Activated B cell treated with CpG ODN at 0.5 μM for 24 hours (primary cell): ENCODE measurements around the gene TRAF1. TPM values are rescaled to one million over a fixed set of nuclear protein-coding genes. Genes with fewer than 3 reads are reported as not detected.
A peak's percentile ranks its signal among the peaks of the same experiment; 100 is the strongest.

Experiments
- ATAC-seq: fragments of 200-7000 bp; cut with Tn5 transposase; one replicate; pipeline ENCODE4 v1.10.0; 2021; ENCODE audit warnings: low read depth, mild to moderate bottlenecking, moderate library complexity
- CTCF ChIA-PET: fragments of 350-600 bp; sonication (Branson Sonifier 250); formaldehyde crosslinking; loops from one replicate; lab custom pipeline; 2021; ENCODE audit warnings: antibody characterized with exemption; lab: Charles Lee
- POLR2A ChIA-PET: fragments of 350-600 bp; sonication (Branson Sonifier 250); formaldehyde crosslinking; loops from one replicate; lab custom pipeline; 2021; ENCODE audit warnings: antibody characterized with exemption; lab: Charles Lee
- DNase-seq: peaks from one replicate; pipeline ENCODE4 v3.0.0; 2022
- H3K27ac Mint-ChIP-seq: one replicate; pipeline ENCODE4 v1.8.0; 2020; ENCODE audit warnings: mixed read lengths
- H3K27me3 Mint-ChIP-seq: one replicate; pipeline ENCODE4 v1.8.0; 2021; ENCODE audit warnings: mixed read lengths
- H3K36me3 Mint-ChIP-seq: one replicate; pipeline ENCODE4 v1.8.0; 2021; ENCODE audit warnings: low read depth, mixed read lengths
- H3K4me1 Mint-ChIP-seq: one replicate; pipeline ENCODE4 v1.8.0; 2021; ENCODE audit warnings: mixed read lengths
- H3K4me3 Mint-ChIP-seq: one replicate; pipeline ENCODE4 v1.8.0; 2020; ENCODE audit warnings: mild to moderate bottlenecking, mixed read lengths
- H3K9me3 Mint-ChIP-seq: one replicate; pipeline ENCODE4 v1.8.0; 2020; ENCODE audit warnings: mixed read lengths
- CTCF ChIP-seq: fragments of 200-600 bp; IDR thresholded peaks from one replicate; pipeline ENCODE4 v1.8.0; 2022; ENCODE audit warnings: antibody characterized with exemption, mild to moderate bottlenecking
- intact Hi-C: fragments of 100-400 bp; cut with micrococcal nuclease; formaldehyde crosslinking; loops from one replicate; pipeline ENCODE4 v1.15.1; 2024
- total RNA-seq: library from RNA; stranded (reverse); gene quantifications from 2 replicates; pipeline ENCODE4 v1.2.3, GENCODE V29; 2022

TRAF1 gene
- total RNA-seq, 1 donor from 2014 or later: 130 TPM

GRCh38 chr9:120885958-120886357, 40.6 kb downstream of the TRAF1 start:
- H3K27ac Mint-ChIP-seq: no peak overlapping the region
- H3K4me1 Mint-ChIP-seq: peaks cover 29% of the 10 kb centered on the region
- intact Hi-C loops: loop anchor here (1.0 kb wide), 1 partner anchor 9 kb away; the partner anchor contains the start of gene PHF19

GRCh38 chr9:120885457-120885856, 41.1 kb downstream of the TRAF1 start:
- no peak for ATAC-seq
- Mint-ChIP-seq H3K4me3 (no peak overlapping the region), H3K27me3 (peaks cover 4% of the 10 kb centered on the region), H3K27ac (no peak overlapping the region), H3K4me1 (peaks cover 24% of the 10 kb centered on the region), H3K36me3 (no peaks in the 10 kb centered on the region), H3K9me3 (no peaks in the 10 kb centered on the region)
- no peak for TF ChIP-seq CTCF
- POLR2A ChIA-PET: interaction anchor here (1.1 to 9.8 kb wide), 5 partner anchors 11 to 187 kb away, joined by 4 to 114 read pairs (median 21); no protein-coding TSS in a partner anchor
- intact Hi-C loops: no loop called here
- CTCF ChIA-PET: interaction anchor here (1.0 to 1.2 kb wide), 3 partner anchors 10 to 96 kb away, joined by 3 read pairs; no protein-coding TSS in a partner anchor
- DNase-seq: no peak

More at GRCh38 chr9:120885958-120886357, 40.6 kb downstream of the TRAF1 start:
- Mint-ChIP-seq H3K4me3 (peak overlapping the region; percentile 24), H3K27me3 (peaks cover 4% of the 10 kb centered on the region), H3K36me3 (no peaks in the 10 kb centered on the region), H3K9me3 (no peaks in the 10 kb centered on the region)
- ChIA-PET CTCF (interaction anchor here (1.0 to 1.2 kb wide), 3 partner anchors 9 to 95 kb away, joined by 3 read pairs; no protein-coding TSS in a partner anchor), POLR2A (interaction anchor here (1.1 to 9.8 kb wide), 8 partner anchors 10 to 186 kb away, joined by 4 to 114 read pairs (median 8); partner anchors contain the start of gene PHF19)
- no peak for ATAC-seq
- TF ChIP-seq CTCF: no peak
- DNase-seq: no peak

- DNase-seq (no peak), ATAC-seq (no peak)
- ChIA-PET CTCF (interaction anchor here (1.2 kb wide), 2 partner anchors 33 to 53 kb away, joined by 3 read pairs; no protein-coding TSS in a partner anchor), POLR2A (interaction anchor here (1.0 to 1.6 kb wide), 4 partner anchors 10 to 52 kb away, joined by 3 to 6 read pairs (median 4); no protein-coding TSS in a partner anchor)
- H3K27ac Mint-ChIP-seq: no peak overlapping the region
- intact Hi-C loops: no loop called here
- no peaks in the 10 kb centered on the region for H3K9me3 Mint-ChIP-seq
- H3K36me3 Mint-ChIP-seq: no peaks in the 10 kb centered on the region
- peaks cover 28% of the 10 kb centered on the region for H3K4me1 Mint-ChIP-seq
- H3K4me3 Mint-ChIP-seq: no peak overlapping the region
- no peak for TF ChIP-seq CTCF
- peaks cover 5% of the 10 kb centered on the region for H3K27me3 Mint-ChIP-seq
Measured at GRCh38 chr9:120883608-120883996, 43.0 kb downstream of the TRAF1 start.

- POLR2A ChIA-PET: interaction anchor here (1.0 to 1.3 kb wide), 2 partner anchors 48 to 53 kb away, joined by 3 to 4 read pairs; no protein-coding TSS in a partner anchor
- no peaks in the 10 kb centered on the region for H3K9me3 Mint-ChIP-seq
- no peak for TF ChIP-seq CTCF
- H3K36me3 Mint-ChIP-seq: no peaks in the 10 kb centered on the region
- CTCF ChIA-PET: no interaction called here
- no peak overlapping the region for H3K4me3 Mint-ChIP-seq
- intact Hi-C loops: no loop called here
- no peak for DNase-seq
- no peak overlapping the region for H3K27ac Mint-ChIP-seq
- peaks cover 31% of the 10 kb centered on the region for H3K4me1 Mint-ChIP-seq
- H3K27me3 Mint-ChIP-seq: peaks cover 5% of the 10 kb centered on the region
- ATAC-seq: no peak
Measured at GRCh38 chr9:120882935-120883607, 43.5 kb downstream of the TRAF1 start.

- no peaks in the 10 kb centered on the region for H3K9me3 Mint-ChIP-seq
- peaks cover 4% of the 10 kb centered on the region for H3K36me3 Mint-ChIP-seq
- no peak overlapping the region for H3K4me3 Mint-ChIP-seq
- intact Hi-C loops: no loop called here
- H3K27ac Mint-ChIP-seq: no peak overlapping the region
- ChIA-PET CTCF (interaction anchor here (0.7 kb wide), 1 partner anchor 10 kb away, joined by 3 read pairs; no protein-coding TSS in a partner anchor), POLR2A (no interaction called here)
- no peak for TF ChIP-seq CTCF
- DNase-seq: no peak
- H3K27me3 Mint-ChIP-seq: peaks cover 5% of the 10 kb centered on the region
- peaks cover 41% of the 10 kb centered on the region for H3K4me1 Mint-ChIP-seq
- no peak for ATAC-seq
Measured at GRCh38 chr9:120879446-120879845, 47.1 kb downstream of the TRAF1 start.
